Caco-2 (cell line): ENCODE results near the gene C1orf159. TPM values are rescaled to one million over a fixed set of nuclear protein-coding genes. Genes with fewer than 3 reads are reported as not detected.
"Not testable (repeated sequence)": the region's sequence is repeated elsewhere in the genome, so short reads cannot be mapped to it uniquely, and the experiment has no call there.

Source experiments
- BruUV-seq: library from RNA; stranded (reverse); fragments of 400-500 nt; replicated peaks from 2 replicates; lab custom pipeline; 2021; lab: Mats Ljungman, UMichigan
- CTCF ChIA-PET: fragments of 300-600 bp; sonication (Branson Sonifier 250); formaldehyde crosslinking; loops from one replicate; lab custom pipeline; 2022; ENCODE audit warnings: antibody characterized with exemption; lab: Charles Lee
- POLR2A ChIA-PET: fragments of 300-600 bp; sonication (Branson Sonifier 250); formaldehyde crosslinking; loops from one replicate; lab custom pipeline; 2022; ENCODE audit warnings: antibody characterized with exemption; lab: Charles Lee
- DNase-seq, 2 experiments: peaks; one replicate each; pipeline versions ENCODE4 v3.0.0 to v3.0.0-alpha.2; 2020 to 2022
- H3K27me3 ChIP-seq: replicated peaks from 2 replicates; pipeline ENCODE4 v1.6.0; 2011; ENCODE audit warnings: low read length; ENCODE audit not compliant: control insufficient read depth, insufficient read depth
- H3K36me3 ChIP-seq: 2 replicates; pipeline ENCODE4 v1.5.1; 2011; ENCODE audit warnings: low read length; ENCODE audit not compliant: control insufficient read depth, insufficient read depth
- H3K4me1 ChIP-seq: fragments of 250-450 bp; sonication (Bioruptor Pico); 2 replicates; pipeline ENCODE4 v1.5.1; 2020; ENCODE audit warnings: mild to moderate bottlenecking
- H3K4me3 ChIP-seq: 2 replicates; pipeline ENCODE4 v1.5.1; 2011; ENCODE audit warnings: low read depth, mild to moderate bottlenecking, control low read depth, low read length
- H3K9me3 ChIP-seq: fragments of 250-450 bp; sonication (Bioruptor Pico); 2 replicates; pipeline ENCODE4 v1.5.1; 2020; ENCODE audit warnings: mild to moderate bottlenecking, moderate library complexity
- H3K27ac Mint-ChIP-seq: one replicate; pipeline ENCODE4 v1.8.0; 2022; ENCODE audit warnings: mixed read lengths; ENCODE audit not compliant: unreplicated experiment
- H3K27me3 Mint-ChIP-seq: one replicate; pipeline ENCODE4 v1.8.0; 2022; ENCODE audit warnings: mixed read lengths; ENCODE audit not compliant: insufficient read depth, unreplicated experiment
- H3K36me3 Mint-ChIP-seq: one replicate; pipeline ENCODE4 v1.8.0; 2022; ENCODE audit warnings: mild to moderate bottlenecking, mixed read lengths; ENCODE audit not compliant: insufficient read depth, unreplicated experiment
- H3K4me1 Mint-ChIP-seq: one replicate; pipeline ENCODE4 v1.8.0; 2022; ENCODE audit warnings: low read depth, mixed read lengths; ENCODE audit not compliant: unreplicated experiment
- H3K4me3 Mint-ChIP-seq: one replicate; pipeline ENCODE4 v1.8.0; 2022; ENCODE audit warnings: mild to moderate bottlenecking, moderate library complexity, mixed read lengths; ENCODE audit not compliant: unreplicated experiment
- H3K9me3 Mint-ChIP-seq: one replicate; pipeline ENCODE4 v1.8.0; 2022; ENCODE audit warnings: mixed read lengths; ENCODE audit not compliant: unreplicated experiment
- intact Hi-C: fragments of 100-400 bp; cut with micrococcal nuclease; formaldehyde crosslinking; loops from one replicate; pipeline ENCODE4 v1.10.0; 2022; ENCODE audit not compliant: unreplicated experiment
- total RNA-seq: library from RNA; stranded (reverse); gene quantifications from 2 replicates; pipeline ENCODE4 v1.2.3, GENCODE V29; 2022
- TF ChIP-seq, protein P1 (sequence below), 2 experiments: fragments of 200-600 bp in 1 of 2; IDR thresholded peaks; 1 replicate in 1 of 2; 2 replicates in 1 of 2; pipeline versions ENCODE4 v1.5.1 to v1.8.0; 2011 to 2022; ENCODE audit warnings: antibody characterized with exemption in 1 of 2, control low read depth in 1 of 2, inconsistent platforms in 1 of 2, low read depth in 1 of 2, low read length in 1 of 2, mild to moderate bottlenecking in 1 of 2, moderate library complexity in 1 of 2; ENCODE audit not compliant: insufficient read depth in 1 of 2, severe bottlenecking in 1 of 2, unreplicated experiment in 1 of 2

Gene C1orf159
- total RNA-seq, 1 experiment from 2014 or later = 12.9 TPM

DNA sequence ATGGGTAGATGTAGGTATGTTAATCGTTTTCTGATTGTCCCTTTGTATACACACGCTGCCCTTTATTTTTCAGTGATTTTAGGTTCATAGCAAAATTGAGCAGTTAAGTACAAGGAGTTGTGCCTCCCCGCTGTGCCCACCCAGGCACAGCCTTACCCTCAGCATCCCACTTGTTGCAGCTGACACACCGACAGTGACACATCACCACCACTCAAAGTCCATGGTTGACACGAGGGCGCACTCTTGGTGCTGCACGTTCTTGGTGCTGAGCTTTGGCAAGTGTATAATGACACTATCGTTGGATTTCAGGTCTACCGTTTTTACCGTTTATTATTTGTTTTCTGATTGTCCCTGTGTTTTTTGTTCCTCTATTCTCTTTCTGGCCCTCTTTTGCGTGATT is 15.6 kb downstream of the C1orf159 start:
- intact Hi-C loops = no loop called here
- CTCF ChIA-PET = no interaction called here
- DNase-seq = no peak
- Mint-ChIP-seq H3K27ac (no peak overlapping the region), H3K27me3 (no peaks in the 10 kb centered on the region), H3K4me3 (no peak overlapping the region), H3K4me1 (no peaks in the 10 kb centered on the region), H3K36me3 (peaks cover 7% of the 10 kb centered on the region), H3K9me3 (peaks cover 23% of the 10 kb centered on the region)
- H3K36me3 ChIP-seq = no peaks in the 10 kb centered on the region
- no peaks in the 10 kb centered on the region for H3K9me3 ChIP-seq
- TF ChIP-seq, protein P1, sequence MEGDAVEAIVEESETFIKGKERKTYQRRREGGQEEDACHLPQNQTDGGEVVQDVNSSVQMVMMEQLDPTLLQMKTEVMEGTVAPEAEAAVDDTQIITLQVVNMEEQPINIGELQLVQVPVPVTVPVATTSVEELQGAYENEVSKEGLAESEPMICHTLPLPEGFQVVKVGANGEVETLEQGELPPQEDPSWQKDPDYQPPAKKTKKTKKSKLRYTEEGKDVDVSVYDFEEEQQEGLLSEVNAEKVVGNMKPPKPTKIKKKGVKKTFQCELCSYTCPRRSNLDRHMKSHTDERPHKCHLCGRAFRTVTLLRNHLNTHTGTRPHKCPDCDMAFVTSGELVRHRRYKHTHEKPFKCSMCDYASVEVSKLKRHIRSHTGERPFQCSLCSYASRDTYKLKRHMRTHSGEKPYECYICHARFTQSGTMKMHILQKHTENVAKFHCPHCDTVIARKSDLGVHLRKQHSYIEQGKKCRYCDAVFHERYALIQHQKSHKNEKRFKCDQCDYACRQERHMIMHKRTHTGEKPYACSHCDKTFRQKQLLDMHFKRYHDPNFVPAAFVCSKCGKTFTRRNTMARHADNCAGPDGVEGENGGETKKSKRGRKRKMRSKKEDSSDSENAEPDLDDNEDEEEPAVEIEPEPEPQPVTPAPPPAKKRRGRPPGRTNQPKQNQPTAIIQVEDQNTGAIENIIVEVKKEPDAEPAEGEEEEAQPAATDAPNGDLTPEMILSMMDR (IDR thresholded peaks at IDR 0.05; ENCODE audit: insufficient read depth in 1 of 2, low read depth in 1 of 2, low read length in 1 of 2, severe bottlenecking in 1 of 2, unreplicated experiment in 1 of 2) = no peak
- no peaks in the 10 kb centered on the region for H3K27me3 ChIP-seq
- H3K4me1 ChIP-seq = no peaks in the 10 kb centered on the region
- POLR2A ChIA-PET = no interaction called here
- no peak overlapping the region for H3K4me3 ChIP-seq
- BruUV-seq = no TSS peak

DNA sequence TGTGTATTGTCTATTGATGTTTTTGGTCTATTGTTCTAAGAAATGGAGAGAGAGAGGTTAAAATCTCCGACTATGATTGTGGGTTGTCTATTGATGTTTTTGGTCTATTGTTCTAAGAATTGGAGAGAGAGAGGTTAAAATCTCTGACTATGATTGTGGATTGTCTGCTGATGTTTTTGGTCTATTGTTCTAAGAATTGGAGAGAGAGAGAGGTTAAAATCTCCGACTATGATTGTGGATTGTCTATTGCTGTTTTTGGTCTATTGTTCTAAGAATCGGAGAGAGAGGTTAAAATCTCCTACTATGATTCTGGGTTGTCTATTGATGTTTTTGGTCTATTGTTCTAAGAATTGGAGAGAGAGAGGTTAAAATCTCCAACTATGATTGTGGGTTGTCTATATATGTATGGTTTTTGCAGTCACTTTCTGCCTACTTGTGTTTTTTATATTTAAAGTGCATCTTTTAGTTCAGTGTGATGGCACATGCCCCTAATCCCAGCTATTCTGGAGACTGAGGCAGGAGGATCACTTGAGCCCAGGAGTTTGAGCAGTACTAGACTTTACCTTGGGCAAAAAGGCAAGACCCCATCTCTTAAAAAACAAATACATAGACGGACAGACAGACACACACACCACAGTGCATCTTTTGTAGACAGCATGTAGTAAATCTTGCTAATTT is 16.2 kb downstream of the C1orf159 start:
- Mint-ChIP-seq H3K4me1 (no peaks in the 10 kb centered on the region), H3K9me3 (peaks cover 23% of the 10 kb centered on the region), H3K4me3 (no peak overlapping the region), H3K27me3 (no peaks in the 10 kb centered on the region), H3K36me3 (peaks cover 7% of the 10 kb centered on the region), H3K27ac (no peak overlapping the region)
- Histone ChIP-seq H3K9me3 (no peaks in the 10 kb centered on the region), H3K4me1 (no peaks in the 10 kb centered on the region), H3K27me3 (no peaks in the 10 kb centered on the region), H3K36me3 (no peaks in the 10 kb centered on the region), H3K4me3 (no peak overlapping the region)
- CTCF ChIA-PET = no interaction called here
- intact Hi-C loops = no loop called here
- POLR2A ChIA-PET = no interaction called here
- TF ChIP-seq, protein P1 (IDR thresholded peaks at IDR 0.05; ENCODE audit: insufficient read depth in 1 of 2, low read depth in 1 of 2, low read length in 1 of 2, severe bottlenecking in 1 of 2, unreplicated experiment in 1 of 2) = no peak
- DNase-seq = no peak
- BruUV-seq = no TSS peak

DNA sequence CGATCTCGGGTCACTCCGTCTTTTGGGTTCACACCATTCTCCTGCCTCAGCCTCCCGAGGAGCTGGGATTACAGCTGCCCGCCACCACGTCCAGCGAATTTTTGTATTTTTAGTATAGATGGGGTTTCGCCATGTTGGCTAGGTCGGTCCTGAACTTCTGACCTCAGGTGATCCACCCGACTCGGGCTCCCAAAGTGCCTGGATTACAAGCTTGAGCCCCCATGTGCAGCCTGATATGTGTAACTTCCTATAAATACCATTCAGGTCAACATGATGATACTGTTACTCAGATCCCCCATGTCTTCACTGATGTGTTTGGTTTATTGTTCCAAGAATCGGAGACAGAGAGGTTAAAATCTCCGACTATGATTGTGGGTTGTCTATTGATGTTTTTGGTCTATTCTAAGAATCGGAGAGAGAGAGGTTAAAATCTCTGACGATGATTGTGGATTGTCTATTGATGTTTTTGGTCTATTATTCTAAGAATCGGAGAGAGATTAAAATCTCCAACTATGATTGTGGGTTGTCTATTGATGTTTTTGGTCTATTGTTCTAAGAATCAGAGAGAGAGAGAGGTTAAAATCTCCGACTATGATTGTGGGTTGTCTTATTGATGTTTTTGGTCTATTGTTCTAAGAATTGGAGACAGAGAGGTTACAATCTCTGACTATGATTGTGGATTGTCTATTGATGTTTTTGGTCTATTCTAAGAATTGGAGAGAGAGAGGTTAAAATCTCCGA is 17.0 kb downstream of the C1orf159 start:
- no peaks in the 10 kb centered on the region for H3K4me1 ChIP-seq
- H3K27me3 ChIP-seq = no peaks in the 10 kb centered on the region
- H3K9me3 Mint-ChIP-seq = peaks cover 23% of the 10 kb centered on the region
- H3K36me3 ChIP-seq = no peaks in the 10 kb centered on the region
- H3K27ac Mint-ChIP-seq = no peak overlapping the region
- H3K36me3 Mint-ChIP-seq = peaks cover 7% of the 10 kb centered on the region
- TF ChIP-seq, protein P1 (IDR thresholded peaks at IDR 0.05; ENCODE audit: insufficient read depth in 1 of 2, low read depth in 1 of 2, low read length in 1 of 2, severe bottlenecking in 1 of 2, unreplicated experiment in 1 of 2) = no peak
- intact Hi-C loops = no loop called here
- H3K4me3 ChIP-seq = no peak overlapping the region
- DNase-seq = no peak
- no peaks in the 10 kb centered on the region for H3K27me3 Mint-ChIP-seq
- H3K9me3 ChIP-seq = no peaks in the 10 kb centered on the region
- BruUV-seq = no TSS peak
- ChIA-PET POLR2A (no interaction called here), CTCF (no interaction called here)
- H3K4me3 Mint-ChIP-seq = no peak overlapping the region
- H3K4me1 Mint-ChIP-seq = no peaks in the 10 kb centered on the region

DNA sequence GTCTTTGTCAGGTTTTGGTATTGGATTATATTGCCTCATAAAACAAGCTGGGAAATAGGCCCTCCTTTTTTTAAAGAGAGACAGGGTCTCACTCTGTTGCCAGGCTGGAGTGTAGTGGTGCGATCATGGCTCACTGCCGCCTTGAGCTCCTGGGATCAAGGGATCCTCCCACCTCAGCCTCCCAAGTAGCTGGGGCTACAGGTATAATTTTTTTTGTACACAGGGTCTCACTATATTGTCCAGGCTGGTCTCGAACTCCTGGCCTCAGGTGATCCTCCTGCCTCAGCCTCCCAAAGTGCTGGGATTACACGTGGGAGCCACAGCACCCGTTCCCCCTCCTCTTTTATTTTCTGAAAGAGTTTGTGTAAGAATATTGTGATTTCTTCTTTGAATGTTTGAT is 19.8 kb downstream of the C1orf159 start:
- H3K36me3 Mint-ChIP-seq, H3K4me1 Mint-ChIP-seq, H3K36me3 ChIP-seq, BruUV-seq, H3K27me3 ChIP-seq, CTCF ChIA-PET, POLR2A ChIA-PET, intact Hi-C loops, H3K4me3 Mint-ChIP-seq, DNase-seq, H3K27ac Mint-ChIP-seq, H3K27me3 Mint-ChIP-seq, H3K4me3 ChIP-seq, H3K4me1 ChIP-seq, H3K9me3 ChIP-seq: not testable (repeated sequence)
- H3K9me3 Mint-ChIP-seq = peaks cover 23% of the 10 kb centered on the region
